Measurements from ENCODE around the gene PAFAH2. TPM values are rescaled to one million over a fixed set of nuclear protein-coding genes. Genes with fewer than 3 reads are reported as not detected.

Gene PAFAH2
- total and polyA plus RNA-seq, 2 of the 8 experiments (the other 6 are each of a cell fraction or from before 2014, with no cell fraction given) = 7.7 to 9.3 TPM

GRCh38 chr1:25992689-25993171 is 5.1 kb downstream of the PAFAH2 start:
- Histone ChIP-seq H2AFZ (ENCODE audit: low read length) (no peak overlapping the region), H4K91ac (replicated peaks; ENCODE audit: insufficient read length, low read length) (no peak overlapping the region)
- CTCF ChIA-PET (ENCODE audit: partially characterized antibody) = interaction anchor here (0.6 to 20.0 kb wide), 2 partner anchors 21 to 91 kb away, joined by 3 to 330 read pairs; partner anchors contain the start of gene STMN1

More at GRCh38 chr1:25992689-25993171, 5.1 kb downstream of the PAFAH2 start:
- FAIRE-seq (no peak), DNase-seq (ENCODE audit: low read depth in 1 of 2, low spot score in 2 of 2) (no peak)
- no peaks in the 10 kb centered on the region for H3K9me3 ChIP-seq (ENCODE audit: insufficient read depth in 2 of 2, low read depth in 1 of 2, low read length in 1 of 2)
- no peak overlapping the region for H3K18ac ChIP-seq (ENCODE audit: extremely low read depth, low read length)
- H2BK20ac ChIP-seq (ENCODE audit: low read length) = no peak overlapping the region
- no peak overlapping the region for H3K4ac ChIP-seq (replicated peaks; ENCODE audit: insufficient read length, low read depth, low read length)
- no peak overlapping the region for H2BK15ac ChIP-seq (ENCODE audit: low read length)
- H3K9ac ChIP-seq (replicated peaks in 1 of 4; ENCODE audit: extremely low read depth in 1 of 4, low read depth in 3 of 4, low read length in 3 of 4) = no peak overlapping the region
- no peak overlapping the region for H3K23ac ChIP-seq (ENCODE audit: insufficient read length)
- no peak overlapping the region for H2BK5ac ChIP-seq (ENCODE audit: low read depth, low read length)
- H4K5ac ChIP-seq (ENCODE audit: insufficient read length, low read depth, low read length) = no peak overlapping the region
- no peak overlapping the region for H4K8ac ChIP-seq (ENCODE audit: extremely low read depth, insufficient read depth, low read length)
- H3K79me1 ChIP-seq (ENCODE audit: low read depth, low read length) = no peaks in the 10 kb centered on the region
- H3K27ac ChIP-seq (ENCODE audit: low read depth, low read length) = no peak overlapping the region
- no peak overlapping the region for H3K56ac ChIP-seq (replicated peaks; ENCODE audit: insufficient read length, low read depth, low read length)
- no peak overlapping the region for H2AK5ac ChIP-seq (ENCODE audit: low read depth, low read length)
- H2BK120ac ChIP-seq (replicated peaks; ENCODE audit: low read depth, low read length) = no peak overlapping the region
- H3K27me3 ChIP-seq (replicated peaks in 1 of 4; ENCODE audit: control insufficient read depth in 3 of 4, extremely low read depth in 1 of 4, insufficient read depth in 3 of 4, low read length in 3 of 4) = no peaks in the 10 kb centered on the region; a peak in 1 of 7 replicates
- H3K4me2 ChIP-seq (ENCODE audit: insufficient read depth in 1 of 2, low read depth in 2 of 2, low read length in 2 of 2) = no peak overlapping the region
- H3K23me2 ChIP-seq (ENCODE audit: low read depth, low read length) = peaks cover 4% of the 10 kb centered on the region; the same call in 1 of the 2 replicates
- H3K4me3 ChIP-seq (ENCODE audit: extremely low read depth in 1 of 4, insufficient read depth in 2 of 4, low read depth in 3 of 4, low read length in 4 of 4) = no peak overlapping the region
- TF ChIP-seq HDAC6 (IDR thresholded peaks at IDR 0.05; ENCODE audit: low read depth, low read length) (no peak), RNF2 (IDR thresholded peaks at IDR 0.05; ENCODE audit: borderline replicate concordance, low read depth, low read length, missing control alignments, poor library complexity, severe bottlenecking) (no peak)
- H3K36me3 ChIP-seq (ENCODE audit: control insufficient read depth in 2 of 4, insufficient read depth in 4 of 4, low read length in 3 of 4) = peaks cover 0 to 7% (median 2%) of the 10 kb centered on the region in 4 experiments; a peak in 1 of 8 replicates
- POLR2A ChIA-PET (ENCODE audit: partially characterized antibody) = interaction anchor here (0.8 to 1.4 kb wide), 4 partner anchors 11 to 174 kb away, joined by 3 to 4 read pairs (median 4); no protein-coding TSS in a partner anchor
- H3K4me1 ChIP-seq (replicated peaks in 1 of 4; ENCODE audit: control insufficient read depth in 3 of 4, insufficient read depth in 4 of 4, low read length in 3 of 4) = peaks cover 0 to 9% (median 5%) of the 10 kb centered on the region in 4 experiments; a peak in 4 of 7 replicates
- WGBS, 2 experiments (ENCODE audit: extremely low coverage in 1 of 2, insufficient coverage in 1 of 2, insufficient read length in 1 of 2, insufficient replicate concordance in 2 of 2, low coverage in 1 of 2, low lambda C conversion rate in 2 of 2, missing lambda C conversion rate in 1 of 2) = 95% methylated on average over 9 of the region's 9 CpGs; no CpG with 5 or more reads in 1 of the 2 experiments
- no peak overlapping the region for H2BK12ac ChIP-seq (ENCODE audit: low read depth, low read length)
- no peak overlapping the region for H3K14ac ChIP-seq (ENCODE audit: insufficient read length)
- peaks cover 0 to 2% of the 10 kb centered on the region in 2 experiments; a peak in 1 of 4 replicates for H3K79me2 ChIP-seq (ENCODE audit: control insufficient read depth in 1 of 2, insufficient read depth in 2 of 2, low read length in 2 of 2)
- H4K20me1 ChIP-seq (replicated peaks in 1 of 2; ENCODE audit: control insufficient read depth in 1 of 2, insufficient read depth in 2 of 2, low read length in 2 of 2) = no peaks in the 10 kb centered on the region

Measured in H1 (cell line).